LNCAP (cell line): ENCODE results near the gene EPPIN.

Source experiments
- CTCF ChIP-seq: fragments of 450-650 bp; IDR thresholded peaks from 2 replicates; pipeline ENCODE4 v1.5.1; 2017; ENCODE audit warnings: mild to moderate bottlenecking

EPPIN gene

GRCh38 chr20:45506398-45506797 is 40.8 kb downstream of the EPPIN start:
- TF ChIP-seq CTCF = no peak

GRCh38 chr20:45503403-45503802 is 43.8 kb downstream of the EPPIN start:
- TF ChIP-seq CTCF = no peak

GRCh38 chr20:45502561-45502960 is 44.6 kb downstream of the EPPIN start:
- TF ChIP-seq CTCF = no peak

- TF ChIP-seq CTCF = no peak
These were observed 45.6 kb downstream of the EPPIN start for GRCh38 chr20:45501600-45501999.

GRCh38 chr20:45500022-45500421 is 47.2 kb downstream of the EPPIN start:
- TF ChIP-seq CTCF = no peak

GRCh38 chr20:45497971-45498494 is 49.2 kb downstream of the EPPIN start:
- TF ChIP-seq CTCF = no peak

GRCh38 chr20:45496166-45496565 is 51.0 kb downstream of the EPPIN start:
- TF ChIP-seq CTCF = no peak

GRCh38 chr20:45495501-45495941 is 51.7 kb downstream of the EPPIN start:
- no peak for TF ChIP-seq CTCF
